GM23338 (cell line): Measurements from ENCODE around the gene SOAT2. TPM values are rescaled to one million over a fixed set of nuclear protein-coding genes. Genes with fewer than 3 reads are reported as not detected.

Experiments
- ATAC-seq: fragments of 200-7000 bp; cut with Tn5 transposase; 3 replicates; pipeline ENCODE4 v1.9.1; 2020
- DNase-seq: peaks from one replicate; pipeline ENCODE4 v3.0.0-alpha.2; 2015; ENCODE audit warnings: low spot score
- H2AFZ ChIP-seq: fragments of 200-600 bp; sonication (generic); 2 replicates; pipeline ENCODE4 v1.8.0; 2016; ENCODE audit warnings: antibody characterized with exemption, mild to moderate bottlenecking, moderate library complexity
- H3F3A ChIP-seq: fragments of 200-600 bp; sonication (generic); replicated peaks from 2 replicates; pipeline ENCODE4 v1.8.0; 2017; ENCODE audit warnings: antibody characterized with exemption, mixed run types, low read depth
- H3K27ac ChIP-seq: fragments of 200-600 bp; sonication (generic); 2 replicates; pipeline ENCODE4 v1.6.1; 2016; ENCODE audit warnings: low read depth
- H3K27me3 ChIP-seq: fragments of 200-600 bp; sonication (generic); 2 replicates; pipeline ENCODE4 v1.8.0; 2016; ENCODE audit warnings: mild to moderate bottlenecking, mixed run types, moderate library complexity; ENCODE audit not compliant: insufficient read depth
- H3K36me3 ChIP-seq: fragments of 200-600 bp; sonication (generic); 2 replicates; pipeline ENCODE4 v1.8.0; 2016; ENCODE audit warnings: mild to moderate bottlenecking; ENCODE audit not compliant: insufficient read depth
- H3K4me1 ChIP-seq: fragments of 200-600 bp; sonication (generic); 2 replicates; pipeline ENCODE4 v1.8.0; 2016; ENCODE audit warnings: mild to moderate bottlenecking, moderate library complexity; ENCODE audit not compliant: insufficient read depth
- H3K4me2 ChIP-seq: fragments of 200-600 bp; sonication (generic); 2 replicates; pipeline ENCODE4 v1.7.1; 2017; ENCODE audit warnings: mixed run types
- H3K4me3 ChIP-seq: fragments of 200-600 bp; sonication (generic); 2 replicates; pipeline ENCODE4 v1.6.1; 2016; ENCODE audit warnings: mixed run types
- H3K79me2 ChIP-seq: fragments of 200-600 bp; sonication (generic); replicated peaks from 2 replicates; pipeline ENCODE4 v1.8.0; 2017; ENCODE audit warnings: mild to moderate bottlenecking; ENCODE audit not compliant: insufficient read depth
- H3K9me2 ChIP-seq: fragments of 200-600 bp; sonication (generic); 2 replicates; pipeline ENCODE4 v1.8.0; 2017; ENCODE audit not compliant: insufficient read depth
- H4K20me1 ChIP-seq: fragments of 200-600 bp; sonication (generic); replicated peaks from 2 replicates; pipeline ENCODE4 v1.8.0; 2017; ENCODE audit warnings: mild to moderate bottlenecking; ENCODE audit not compliant: insufficient read depth
- H3K27ac Mint-ChIP-seq: 2 replicates; pipeline ENCODE4 v1.8.0; 2020; ENCODE audit warnings: inconsistent platforms, mild to moderate bottlenecking, moderate library complexity, mixed read lengths
- H3K27me3 Mint-ChIP-seq: 3 replicates; pipeline ENCODE4 v1.8.0; 2022; ENCODE audit warnings: low read depth, mild to moderate bottlenecking, moderate library complexity, mixed read lengths, inconsistent platforms; ENCODE audit not compliant: insufficient read depth, poor library complexity
- H3K36me3 Mint-ChIP-seq: 3 replicates; pipeline ENCODE4 v1.8.0; 2021; ENCODE audit warnings: low read depth, mild to moderate bottlenecking, inconsistent platforms, moderate library complexity, mixed read lengths
- H3K4me1 Mint-ChIP-seq: 3 replicates; pipeline ENCODE4 v1.8.0; 2020; ENCODE audit warnings: mild to moderate bottlenecking, inconsistent platforms, mixed read lengths
- H3K4me3 Mint-ChIP-seq: 3 replicates; pipeline ENCODE4 v1.8.0; 2021; ENCODE audit warnings: moderate library complexity, mild to moderate bottlenecking, inconsistent platforms, mixed read lengths
- H3K9me3 Mint-ChIP-seq: 3 replicates; pipeline ENCODE4 v1.8.0; 2020; ENCODE audit warnings: moderate library complexity, mild to moderate bottlenecking, inconsistent platforms, mixed read lengths
- CREB1 ChIP-seq: fragments of 250-450 bp; sonication (Bioruptor Pico); IDR thresholded peaks from 2 replicates; pipeline ENCODE4 v1.5.0; 2020; ENCODE audit warnings: low read depth, mild to moderate bottlenecking, moderate library complexity
- EZH2 ChIP-seq: fragments of 200-600 bp; sonication (generic); IDR thresholded peaks from one replicate; pipeline ENCODE4 v1.8.0; 2017; ENCODE audit warnings: antibody characterized with exemption, mild to moderate bottlenecking, low read depth; ENCODE audit not compliant: unreplicated experiment
- EZH2phosphoT487 ChIP-seq: fragments of 200-600 bp; sonication (generic); IDR thresholded peaks from one replicate; pipeline ENCODE4 v1.8.1; 2018; ENCODE audit warnings: antibody characterized with exemption; ENCODE audit not compliant: unreplicated experiment
- JUNB ChIP-seq: IDR thresholded peaks from one replicate; pipeline ENCODE4 v1.6.1; 2016; ENCODE audit warnings: antibody characterized with exemption; ENCODE audit not compliant: unreplicated experiment
- NANOG ChIP-seq: IDR thresholded peaks from 2 replicates; pipeline ENCODE4 v1.6.1; 2016; ENCODE audit warnings: antibody characterized with exemption, borderline replicate concordance
- POLR2AphosphoS5 ChIP-seq: IDR thresholded peaks from 2 replicates; pipeline ENCODE4 v1.6.1; 2016; ENCODE audit warnings: antibody characterized with exemption, low read depth
- STAT1 ChIP-seq: IDR thresholded peaks from one replicate; pipeline ENCODE4 v1.6.1; 2016; ENCODE audit warnings: antibody characterized with exemption; ENCODE audit not compliant: unreplicated experiment
- ZNF114 ChIP-seq: fragments of 250-450 bp; sonication (Bioruptor Pico); IDR thresholded peaks from 2 replicates; pipeline ENCODE4 v1.5.0; 2020; ENCODE audit warnings: mild to moderate bottlenecking, moderate library complexity
- ZNF331 ChIP-seq: fragments of 250-450 bp; sonication (Bioruptor Pico); IDR thresholded peaks from 2 replicates; pipeline ENCODE4 v1.5.0; 2020; ENCODE audit warnings: low read depth, mild to moderate bottlenecking, moderate library complexity
- ZNF462 ChIP-seq: fragments of 250-450 bp; sonication (Bioruptor Pico); IDR thresholded peaks from 2 replicates; pipeline ENCODE4 v1.5.0; 2020; ENCODE audit warnings: mild to moderate bottlenecking, moderate library complexity
- polyA plus RNA-seq: library from polyadenylated mRNA; unstranded; fragments of >200 nt; fragmentation: Nextera tagmentation; extraction: Ambion mirVana; gene quantifications from 2 replicates; pipeline ENCODE4 v1.2.1, GENCODE V29; 2016
- total RNA-seq: library from RNA; depleted of rRNA; stranded (reverse); fragments of >200 nt; shearing (Covaris generic); gene quantifications from 2 replicates; pipeline ENCODE4 v1.2.3, GENCODE V29; 2014
- TF ChIP-seq, protein P1 (sequence below): IDR thresholded peaks from one replicate; pipeline ENCODE4 v1.6.1; 2018; ENCODE audit warnings: antibody characterized with exemption; ENCODE audit not compliant: unreplicated experiment
- TF ChIP-seq, protein P2 (sequence below): IDR thresholded peaks from 2 replicates; pipeline ENCODE4 v1.6.1; 2016; ENCODE audit warnings: antibody characterized with exemption
- TF ChIP-seq, protein P3 (sequence below), 2 experiments: fragments of 200-600 bp in 1 of 2; sonication (generic) in 1 of 2; conservative IDR thresholded peaks; 2 replicates each; pipeline versions ENCODE4 v1.5.1 to v1.6.1; 2016 to 2017; ENCODE audit warnings: antibody characterized with exemption in 2 of 2, low read depth in 2 of 2, mild to moderate bottlenecking in 2 of 2, moderate library complexity in 1 of 2

Gene SOAT2
- total and polyA plus RNA-seq, 2 experiments from 2014 or later = not detected

GRCh38 chr12:53056296-53056695, 47.0 kb upstream of the SOAT2 start:
- no peak overlapping the region for H3K4me3 ChIP-seq
- Mint-ChIP-seq H3K36me3 (peaks cover 11% of the 10 kb centered on the region), H3K9me3 (no peaks in the 10 kb centered on the region; the same call in 2 of the 3 replicates), H3K4me3 (no peak overlapping the region), H3K27ac (no peak overlapping the region), H3K27me3 (peaks cover 15% of the 10 kb centered on the region), H3K4me1 (peaks cover 15% of the 10 kb centered on the region)
- no peak overlapping the region for H3K27ac ChIP-seq
- ATAC-seq (no peak), DNase-seq (no peak)
- H3K79me2 ChIP-seq = 0 out of 2 replicates have a peak, but pooled peaks cover 9% of the 10 kb centered on the region
- peaks cover 10% of the 10 kb centered on the region for H4K20me1 ChIP-seq
- no peak overlapping the region for H3K4me2 ChIP-seq
- no peaks in the 10 kb centered on the region for H3K36me3 ChIP-seq
- peaks cover 17% of the 10 kb centered on the region; the same call in 1 of the 2 replicates for H3K27me3 ChIP-seq
- peaks cover 18% of the 10 kb centered on the region; the same call in 1 of the 2 replicates for H3K4me1 ChIP-seq
- TF ChIP-seq ZNF331 = no peak
- TF ChIP-seq ZNF114 (CRISPR knock-in tag) = no peak
- TF ChIP-seq, protein P1, sequence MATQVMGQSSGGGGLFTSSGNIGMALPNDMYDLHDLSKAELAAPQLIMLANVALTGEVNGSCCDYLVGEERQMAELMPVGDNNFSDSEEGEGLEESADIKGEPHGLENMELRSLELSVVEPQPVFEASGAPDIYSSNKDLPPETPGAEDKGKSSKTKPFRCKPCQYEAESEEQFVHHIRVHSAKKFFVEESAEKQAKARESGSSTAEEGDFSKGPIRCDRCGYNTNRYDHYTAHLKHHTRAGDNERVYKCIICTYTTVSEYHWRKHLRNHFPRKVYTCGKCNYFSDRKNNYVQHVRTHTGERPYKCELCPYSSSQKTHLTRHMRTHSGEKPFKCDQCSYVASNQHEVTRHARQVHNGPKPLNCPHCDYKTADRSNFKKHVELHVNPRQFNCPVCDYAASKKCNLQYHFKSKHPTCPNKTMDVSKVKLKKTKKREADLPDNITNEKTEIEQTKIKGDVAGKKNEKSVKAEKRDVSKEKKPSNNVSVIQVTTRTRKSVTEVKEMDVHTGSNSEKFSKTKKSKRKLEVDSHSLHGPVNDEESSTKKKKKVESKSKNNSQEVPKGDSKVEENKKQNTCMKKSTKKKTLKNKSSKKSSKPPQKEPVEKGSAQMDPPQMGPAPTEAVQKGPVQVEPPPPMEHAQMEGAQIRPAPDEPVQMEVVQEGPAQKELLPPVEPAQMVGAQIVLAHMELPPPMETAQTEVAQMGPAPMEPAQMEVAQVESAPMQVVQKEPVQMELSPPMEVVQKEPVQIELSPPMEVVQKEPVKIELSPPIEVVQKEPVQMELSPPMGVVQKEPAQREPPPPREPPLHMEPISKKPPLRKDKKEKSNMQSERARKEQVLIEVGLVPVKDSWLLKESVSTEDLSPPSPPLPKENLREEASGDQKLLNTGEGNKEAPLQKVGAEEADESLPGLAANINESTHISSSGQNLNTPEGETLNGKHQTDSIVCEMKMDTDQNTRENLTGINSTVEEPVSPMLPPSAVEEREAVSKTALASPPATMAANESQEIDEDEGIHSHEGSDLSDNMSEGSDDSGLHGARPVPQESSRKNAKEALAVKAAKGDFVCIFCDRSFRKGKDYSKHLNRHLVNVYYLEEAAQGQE = no peak
- TF ChIP-seq, protein P2, sequence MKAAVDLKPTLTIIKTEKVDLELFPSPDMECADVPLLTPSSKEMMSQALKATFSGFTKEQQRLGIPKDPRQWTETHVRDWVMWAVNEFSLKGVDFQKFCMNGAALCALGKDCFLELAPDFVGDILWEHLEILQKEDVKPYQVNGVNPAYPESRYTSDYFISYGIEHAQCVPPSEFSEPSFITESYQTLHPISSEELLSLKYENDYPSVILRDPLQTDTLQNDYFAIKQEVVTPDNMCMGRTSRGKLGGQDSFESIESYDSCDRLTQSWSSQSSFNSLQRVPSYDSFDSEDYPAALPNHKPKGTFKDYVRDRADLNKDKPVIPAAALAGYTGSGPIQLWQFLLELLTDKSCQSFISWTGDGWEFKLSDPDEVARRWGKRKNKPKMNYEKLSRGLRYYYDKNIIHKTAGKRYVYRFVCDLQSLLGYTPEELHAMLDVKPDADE = no peak
- no peak for TF ChIP-seq NANOG
- no peak for TF ChIP-seq EZH2
- TF ChIP-seq, protein P3, sequence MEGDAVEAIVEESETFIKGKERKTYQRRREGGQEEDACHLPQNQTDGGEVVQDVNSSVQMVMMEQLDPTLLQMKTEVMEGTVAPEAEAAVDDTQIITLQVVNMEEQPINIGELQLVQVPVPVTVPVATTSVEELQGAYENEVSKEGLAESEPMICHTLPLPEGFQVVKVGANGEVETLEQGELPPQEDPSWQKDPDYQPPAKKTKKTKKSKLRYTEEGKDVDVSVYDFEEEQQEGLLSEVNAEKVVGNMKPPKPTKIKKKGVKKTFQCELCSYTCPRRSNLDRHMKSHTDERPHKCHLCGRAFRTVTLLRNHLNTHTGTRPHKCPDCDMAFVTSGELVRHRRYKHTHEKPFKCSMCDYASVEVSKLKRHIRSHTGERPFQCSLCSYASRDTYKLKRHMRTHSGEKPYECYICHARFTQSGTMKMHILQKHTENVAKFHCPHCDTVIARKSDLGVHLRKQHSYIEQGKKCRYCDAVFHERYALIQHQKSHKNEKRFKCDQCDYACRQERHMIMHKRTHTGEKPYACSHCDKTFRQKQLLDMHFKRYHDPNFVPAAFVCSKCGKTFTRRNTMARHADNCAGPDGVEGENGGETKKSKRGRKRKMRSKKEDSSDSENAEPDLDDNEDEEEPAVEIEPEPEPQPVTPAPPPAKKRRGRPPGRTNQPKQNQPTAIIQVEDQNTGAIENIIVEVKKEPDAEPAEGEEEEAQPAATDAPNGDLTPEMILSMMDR (conservative IDR thresholded peaks at IDR 0.05; ENCODE audit: low read depth in 2 of 2) = no peak
- TF ChIP-seq JUNB = no peak
- no peak for TF ChIP-seq ZNF462 (CRISPR knock-in tag)
- no peak for TF ChIP-seq STAT1
- TF ChIP-seq POLR2AphosphoS5 = no peak
- no peak for TF ChIP-seq EZH2phosphoT487
- no peak for TF ChIP-seq CREB1 (CRISPR knock-in tag)
- no peak overlapping the region for H2AFZ ChIP-seq
- no peaks in the 10 kb centered on the region for H3K9me2 ChIP-seq
- 0 out of 2 replicates have a peak, but pooled peaks cover 9% of the 10 kb centered on the region for H3F3A ChIP-seq
